H1 (cell line): ENCODE results near the gene ZNF385D. TPM values are rescaled to one million over a fixed set of nuclear protein-coding genes. Genes with fewer than 3 reads are reported as not detected.

Source experiments
- CTCF ChIA-PET: fragments of 300-600 bp; sonication (Branson Sonifier 250); formaldehyde crosslinking; loops from one replicate; lab custom pipeline; 2021; ENCODE audit not compliant: partially characterized antibody; lab: Charles Lee
- POLR2A ChIA-PET: fragments of 300-600 bp; sonication (Branson Sonifier 250); formaldehyde crosslinking; loops from one replicate; lab custom pipeline; 2021; ENCODE audit warnings: inconsistent platforms; ENCODE audit not compliant: partially characterized antibody; lab: Charles Lee
- DNase-seq, 2 experiments: peaks; one replicate each; pipeline versions ENCODE4 v3.0.0 to v3.0.0-alpha.2; 2010 to 2022; ENCODE audit warnings: low spot score in 2 of 2, low read depth in 1 of 2, mixed read lengths in 1 of 2
- FAIRE-seq: peaks from 2 replicates; lab custom pipeline; 2011; peaks lifted over from hg19 to GRCh38; lab: Jason Lieb, UNC
- H2AFZ ChIP-seq: 2 replicates; pipeline ENCODE4 v1.8.1; 2012; ENCODE audit warnings: low read length, inconsistent platforms
- H2AK5ac ChIP-seq: 2 replicates; pipeline ENCODE4 v1.6.1; 2013; ENCODE audit warnings: low read depth, low read length
- H2BK120ac ChIP-seq: replicated peaks from 2 replicates; pipeline ENCODE3; 2013; ENCODE audit warnings: low read depth, low read length, inconsistent platforms
- H2BK12ac ChIP-seq: 2 replicates; pipeline ENCODE4 v1.6.1; 2013; ENCODE audit warnings: low read depth, low read length
- H2BK15ac ChIP-seq: 2 replicates; pipeline ENCODE4 v1.6.1; 2013; ENCODE audit warnings: low read length
- H2BK20ac ChIP-seq: 2 replicates; pipeline ENCODE4 v1.6.1; 2013; ENCODE audit warnings: low read length
- H2BK5ac ChIP-seq: 2 replicates; pipeline ENCODE4 v1.6.1; 2013; ENCODE audit warnings: low read depth, low read length
- H3K14ac ChIP-seq: 2 replicates; pipeline ENCODE4 v1.6.1; 2013; ENCODE audit warnings: inconsistent platforms; ENCODE audit not compliant: insufficient read length
- H3K18ac ChIP-seq: 2 replicates; pipeline ENCODE4 v1.6.1; 2013; ENCODE audit warnings: low read length; ENCODE audit errors: extremely low read depth
- H3K23ac ChIP-seq: 2 replicates; pipeline ENCODE4 v1.6.1; 2013; ENCODE audit warnings: inconsistent platforms; ENCODE audit not compliant: insufficient read length
- H3K23me2 ChIP-seq: 2 replicates; pipeline ENCODE4 v1.6.1; 2013; ENCODE audit warnings: low read depth, low read length
- H3K27ac ChIP-seq: 2 replicates; pipeline ENCODE4 v1.6.1; 2011; ENCODE audit warnings: low read depth, low read length, inconsistent platforms
- H3K27me3 ChIP-seq, 4 experiments: replicated peaks in 1 of 4; 1 replicate in 1 of 4; 2 replicates in 3 of 4; pipeline versions ENCODE4 v1.6.1 to v1.8.1; 2011 to 2013; ENCODE audit warnings: low read length in 3 of 4, mild to moderate bottlenecking in 3 of 4, inconsistent platforms in 2 of 4, mixed read lengths in 2 of 4, moderate library complexity in 1 of 4; ENCODE audit not compliant: control insufficient read depth in 3 of 4, insufficient read depth in 3 of 4; ENCODE audit errors: extremely low read depth in 1 of 4
- H3K36me3 ChIP-seq, 4 experiments: 2 replicates each; pipeline versions ENCODE4 v1.6.1 to v1.8.1; 2011 to 2013; ENCODE audit warnings: mild to moderate bottlenecking in 4 of 4, low read length in 3 of 4, moderate library complexity in 2 of 4, control low read depth in 1 of 4, inconsistent platforms in 1 of 4; ENCODE audit not compliant: insufficient read depth in 4 of 4, control insufficient read depth in 2 of 4
- H3K4ac ChIP-seq: replicated peaks from 2 replicates; pipeline ENCODE3; 2013; ENCODE audit warnings: low read length, low read depth, mixed read lengths, inconsistent platforms; ENCODE audit not compliant: insufficient read length
- H3K4me1 ChIP-seq, 4 experiments: replicated peaks in 1 of 4; 1 replicate in 1 of 4; 2 replicates in 3 of 4; pipeline versions ENCODE4 v1.6.1 to v1.8.1; 2011 to 2013; ENCODE audit warnings: low read length in 3 of 4, inconsistent platforms in 2 of 4, mixed read lengths in 1 of 4; ENCODE audit not compliant: insufficient read depth in 4 of 4, control insufficient read depth in 3 of 4
- H3K4me2 ChIP-seq, 2 experiments: 2 replicates each; pipeline versions ENCODE4 v1.6.1 to v1.8.1; 2011 to 2013; ENCODE audit warnings: low read depth in 2 of 2, low read length in 2 of 2, control low read depth in 1 of 2, inconsistent platforms in 1 of 2, mild to moderate bottlenecking in 1 of 2; ENCODE audit not compliant: insufficient read depth in 1 of 2
- H3K4me3 ChIP-seq, 4 experiments: fragments of 200-600, 300-600 bp in 1 of 4; sonication (generic), shearing (Covaris generic), sonication (Bioruptor Twin) in 1 of 4; 2 replicates each; pipeline versions ENCODE4 v1.5.1 to v1.8.1; 2011 to 2016; ENCODE audit warnings: low read length in 4 of 4, low read depth in 3 of 4, control low read depth in 2 of 4, inconsistent platforms in 2 of 4, mild to moderate bottlenecking in 2 of 4, mixed read lengths in 1 of 4, moderate library complexity in 1 of 4; ENCODE audit not compliant: insufficient read depth in 2 of 4; ENCODE audit errors: extremely low read depth in 1 of 4
- H3K56ac ChIP-seq: replicated peaks from 2 replicates; pipeline ENCODE3; 2013; ENCODE audit warnings: low read depth, mild to moderate bottlenecking, mixed read lengths, low read length, inconsistent platforms; ENCODE audit not compliant: insufficient read length
- H3K79me1 ChIP-seq: 2 replicates; pipeline ENCODE4 v1.6.1; 2013; ENCODE audit warnings: low read depth, low read length, control low read depth
- H3K79me2 ChIP-seq, 2 experiments: 2 replicates each; pipeline versions ENCODE4 v1.6.1 to v1.8.1; 2012 to 2013; ENCODE audit warnings: low read length in 2 of 2, mild to moderate bottlenecking in 2 of 2, inconsistent platforms in 1 of 2; ENCODE audit not compliant: insufficient read depth in 2 of 2, control insufficient read depth in 1 of 2
- H3K9ac ChIP-seq, 4 experiments: replicated peaks in 1 of 4; 1 replicate in 1 of 4; 2 replicates in 3 of 4; pipeline versions ENCODE4 v1.6.1 to v1.8.1; 2011 to 2013; ENCODE audit warnings: low read depth in 3 of 4, low read length in 3 of 4, control low read depth in 2 of 4, mild to moderate bottlenecking in 2 of 4, moderate library complexity in 2 of 4, inconsistent platforms in 1 of 4; ENCODE audit errors: extremely low read depth in 1 of 4
- H3K9me3 ChIP-seq, 2 experiments: 2 replicates each; pipeline versions ENCODE4 v1.6.1 to v1.8.1; 2012 to 2013; ENCODE audit warnings: mild to moderate bottlenecking in 2 of 2, moderate library complexity in 2 of 2, control low read depth in 1 of 2, inconsistent platforms in 1 of 2, low read depth in 1 of 2, low read length in 1 of 2, mixed read lengths in 1 of 2; ENCODE audit not compliant: insufficient read depth in 2 of 2
- H4K20me1 ChIP-seq, 2 experiments: replicated peaks in 1 of 2; 2 replicates each; pipeline versions ENCODE3 to v1.8.1; 2011 to 2013; ENCODE audit warnings: inconsistent platforms in 2 of 2, low read length in 2 of 2, mild to moderate bottlenecking in 1 of 2; ENCODE audit not compliant: insufficient read depth in 2 of 2, control insufficient read depth in 1 of 2
- H4K5ac ChIP-seq: 2 replicates; pipeline ENCODE4 v1.6.1; 2013; ENCODE audit warnings: low read length, low read depth, mixed read lengths, inconsistent platforms; ENCODE audit not compliant: insufficient read length
- H4K8ac ChIP-seq: 2 replicates; pipeline ENCODE4 v1.8.0; 2013; ENCODE audit warnings: mild to moderate bottlenecking, moderate library complexity, low read length, inconsistent platforms; ENCODE audit not compliant: insufficient read depth; ENCODE audit errors: extremely low read depth
- H4K91ac ChIP-seq: replicated peaks from 2 replicates; pipeline ENCODE3; 2013; ENCODE audit warnings: low read length, mixed read lengths, inconsistent platforms; ENCODE audit not compliant: insufficient read length
- FOSL1 ChIP-seq: IDR thresholded peaks from 2 replicates; pipeline ENCODE4 v1.6.1; 2011; ENCODE audit warnings: mild to moderate bottlenecking, low read depth, low read length, moderate library complexity; ENCODE audit not compliant: insufficient read depth
- GTF2F1 ChIP-seq: IDR thresholded peaks from 2 replicates; pipeline ENCODE4 v1.6.1; 2012; ENCODE audit warnings: low read depth, low read length, improper control_type of control experiment, borderline replicate concordance
- SP2 ChIP-seq: IDR thresholded peaks from 2 replicates; pipeline ENCODE4 v1.6.1; 2012; ENCODE audit warnings: mild to moderate bottlenecking, low read length, inconsistent platforms
- TAF7 ChIP-seq: optimal IDR thresholded peaks from 2 replicates; pipeline ENCODE3; 2011; ENCODE audit warnings: low read depth, mild to moderate bottlenecking, inconsistent platforms, low read length, moderate library complexity, borderline replicate concordance
- ZNF274 ChIP-seq: IDR thresholded peaks from 2 replicates; pipeline ENCODE4 v1.7.0; 2012; ENCODE audit warnings: low read length, borderline replicate concordance; ENCODE audit errors: extremely low read depth
- WGBS, 2 experiments: shearing (Covaris generic) in 1 of 2; methylation state at CpG; one replicate each; pipeline versions ENCODE4 v1.1.6 to v1.1.7; 2013 to 2015; ENCODE audit warnings: low lambda C conversion rate in 2 of 2, mixed read lengths in 2 of 2, inconsistent platforms in 1 of 2, low coverage in 1 of 2, missing lambda C conversion rate in 1 of 2; ENCODE audit not compliant: insufficient replicate concordance in 2 of 2, insufficient coverage in 1 of 2, insufficient read length in 1 of 2; ENCODE audit errors: extremely low coverage in 1 of 2, missing lambda C conversion rate in 1 of 2; 5-methylcytosine and 5-hydroxymethylcytosine counted together
- polyA plus RNA-seq, 7 experiments: library from polyadenylated mRNA; depleted of rRNA in 3 of 7; stranded (reverse) in 5 of 7; unstranded in 2 of 7; fragments of >200 nt in 5 of 7; fragments of 200-250 nt in 2 of 7; gene quantifications; 1 replicate in 5 of 7; 2 replicates in 1 of 7; 4 replicates in 1 of 7; pipeline versions ENCODE4 v1.2.1 to v1.2.3, GENCODE V29; 2011 to 2013; ENCODE audit warnings: missing spikeins in 2 of 7, mixed read lengths in 2 of 7
- total RNA-seq: library from RNA; stranded (reverse); fragmentation: NEBNext Ultra II Directional; extraction: Animal tissue kit (Norgen Biotek cat#: 25700); gene quantifications from 2 replicates; pipeline ENCODE4 v1.2.1, GENCODE V29; 2021

Gene ZNF385D
- total and polyA plus RNA-seq, 2 of the 8 experiments (the other 6 are each of a cell fraction or from before 2014, with no cell fraction given), result 5.9 to 10.8 TPM

DNA sequence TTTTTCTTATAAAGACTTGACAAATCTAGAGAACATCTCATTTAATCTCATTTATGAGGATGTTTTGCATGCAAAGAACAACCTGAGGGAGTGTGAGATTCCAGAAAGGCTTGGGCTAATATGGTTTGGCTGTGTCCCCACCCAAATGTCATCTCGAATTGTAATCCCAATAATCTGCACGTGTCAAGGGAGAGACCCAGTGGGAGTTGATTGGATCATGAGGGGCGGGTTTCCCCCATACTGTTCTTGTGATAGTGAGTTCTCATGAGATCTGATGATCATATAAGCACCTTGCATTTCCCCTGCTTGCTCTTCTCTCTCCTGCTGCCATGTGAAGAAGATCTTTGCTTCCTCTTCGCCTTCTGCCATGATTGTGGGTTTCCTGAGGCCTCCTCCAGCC is 103.0 kb downstream of the ZNF385D start:
- H2BK120ac ChIP-seq, result no peak overlapping the region
- H3K27ac ChIP-seq, result no peak overlapping the region
- no peak overlapping the region for H2BK12ac ChIP-seq
- H2BK15ac ChIP-seq, result no peak overlapping the region
- no peaks in the 10 kb centered on the region for H3K23me2 ChIP-seq
- ChIA-PET POLR2A (no interaction called here), CTCF (no interaction called here)
- H3K79me1 ChIP-seq, result no peaks in the 10 kb centered on the region
- FAIRE-seq (no peak), DNase-seq (no peak)
- no peak overlapping the region for H4K5ac ChIP-seq
- H3K4me1 ChIP-seq, result peaks cover 0 to 2% (median 0%) of the 10 kb centered on the region in 4 experiments; a peak in 1 of 7 replicates
- H4K91ac ChIP-seq, result no peak overlapping the region
- no peaks in the 10 kb centered on the region for H3K36me3 ChIP-seq
- WGBS, 2 experiments, result 80% methylated on average over 4 of the region's 4 CpGs; no CpG with 5 or more reads in 1 of the 2 experiments
- no peak overlapping the region for H2AK5ac ChIP-seq
- no peak overlapping the region for H2BK20ac ChIP-seq
- no peak overlapping the region for H3K4me2 ChIP-seq
- no peak overlapping the region for H3K23ac ChIP-seq
- H3K79me2 ChIP-seq, result no peaks in the 10 kb centered on the region
- H3K9me3 ChIP-seq, result no peaks in the 10 kb centered on the region
- TF ChIP-seq SP2 (no peak), TAF7 (no peak), GTF2F1 (no peak), FOSL1 (no peak), ZNF274 (no peak)
- H3K18ac ChIP-seq, result no peak overlapping the region
- no peak overlapping the region for H3K14ac ChIP-seq
- H3K4me3 ChIP-seq, result no peak overlapping the region
- no peaks in the 10 kb centered on the region; a peak in 1 of 7 replicates for H3K27me3 ChIP-seq
- H4K20me1 ChIP-seq, result no peaks in the 10 kb centered on the region
- H2AFZ ChIP-seq, result no peak overlapping the region
- no peak overlapping the region for H3K9ac ChIP-seq
- H4K8ac ChIP-seq, result no peak overlapping the region
- no peak overlapping the region for H3K4ac ChIP-seq
- H3K56ac ChIP-seq, result no peak overlapping the region
- H2BK5ac ChIP-seq, result no peak overlapping the region
